Thymus (tissue), 11 donors: ENCODE measurements around the gene OPCML. TPM values are rescaled to one million over a fixed set of nuclear protein-coding genes. Genes with fewer than 3 reads are reported as not detected.

Experiments
- DNase-seq, 9 donors: peaks; one replicate each; pipeline ENCODE4 v3.0.0-alpha.2; 2013; ENCODE audit warnings: low spot score in 9 of 9, low read depth in 6 of 9, missing footprints in 1 of 9
- H3K27ac ChIP-seq, 2 donors: one replicate each; pipeline ENCODE4 v1.5.1; 2013; ENCODE audit warnings: control low read depth in 1 of 2, low read depth in 1 of 2, low read length in 1 of 2, mild to moderate bottlenecking in 1 of 2, moderate library complexity in 1 of 2
- H3K27me3 ChIP-seq, 2 donors: one replicate each; pipeline ENCODE4 v1.5.1; 2013; ENCODE audit warnings: low read length in 1 of 2; ENCODE audit not compliant: control insufficient read depth in 2 of 2, insufficient read depth in 1 of 2
- H3K36me3 ChIP-seq, 2 donors: one replicate each; pipeline ENCODE4 v1.5.1; 2013; ENCODE audit warnings: low read length in 1 of 2, mild to moderate bottlenecking in 1 of 2, moderate library complexity in 1 of 2; ENCODE audit not compliant: control insufficient read depth in 2 of 2, insufficient read depth in 2 of 2
- H3K4me1 ChIP-seq, 2 donors: one replicate each; pipeline ENCODE4 v1.5.1; 2013; ENCODE audit warnings: low read length in 2 of 2; ENCODE audit not compliant: control insufficient read depth in 2 of 2, insufficient read depth in 2 of 2
- H3K4me3 ChIP-seq, 2 donors: one replicate each; pipeline ENCODE4 v1.5.1; 2013; ENCODE audit warnings: low read length in 2 of 2, control low read depth in 1 of 2, mild to moderate bottlenecking in 1 of 2
- H3K9me3 ChIP-seq, 2 donors: one replicate each; pipeline ENCODE4 v1.5.1; 2013; ENCODE audit warnings: low read length in 1 of 2, mild to moderate bottlenecking in 1 of 2; ENCODE audit not compliant: control insufficient read depth in 2 of 2, insufficient read depth in 1 of 2
- WGBS: extraction: QIAGEN DNeasy Blood & Tissue Kit; methylation state at CpG from one replicate; pipeline ENCODE4 v1.1.7; 2013; 5-methylcytosine and 5-hydroxymethylcytosine counted together
- polyA plus RNA-seq: library from polyadenylated mRNA; stranded (reverse); fragments of 200-250 nt; gene quantifications from one replicate; pipeline ENCODE4 v1.2.3, GENCODE V29; 2013
- total RNA-seq: library from RNA; stranded (reverse); fragments of 120-200 nt; gene quantifications from one replicate; pipeline ENCODE4 v1.2.4, GENCODE V29; 2013
- donor health status: healthy.

OPCML gene
- total and polyA plus RNA-seq, 2 donors, result 0.07 to 0.09 TPM

- Histone ChIP-seq H3K27ac (no peak overlapping the region), H3K27me3 (no peaks in the 10 kb centered on the region)
- 78% methylated on average over 11 of the region's 11 CpGs for WGBS
These were observed 482.9 kb downstream of the OPCML start for GRCh38 chr11:133049244-133050019.

GRCh38 chr11:133048270-133048669 lies 484.0 kb downstream of the OPCML start:
- no peaks in the 10 kb centered on the region for H3K36me3 ChIP-seq
- WGBS, result 94% methylated on average over 8 of the region's 8 CpGs
- H3K27ac ChIP-seq, result no peak overlapping the region
- no peaks in the 10 kb centered on the region for H3K9me3 ChIP-seq
- H3K27me3 ChIP-seq, result no peaks in the 10 kb centered on the region
- no peak overlapping the region for H3K4me3 ChIP-seq
- H3K4me1 ChIP-seq, result no peaks in the 10 kb centered on the region
- DNase-seq, result no peak

More at GRCh38 chr11:133049244-133050019, 482.9 kb downstream of the OPCML start:
- Histone ChIP-seq H3K9me3 (no peaks in the 10 kb centered on the region), H3K4me1 (no peaks in the 10 kb centered on the region), H3K4me3 (no peak overlapping the region), H3K36me3 (no peaks in the 10 kb centered on the region)
- no peak for DNase-seq

GRCh38 chr11:133047771-133048115 lies 484.6 kb downstream of the OPCML start:
- Histone ChIP-seq H3K27ac (no peak overlapping the region), H3K4me1 (no peaks in the 10 kb centered on the region), H3K27me3 (no peaks in the 10 kb centered on the region), H3K36me3 (no peaks in the 10 kb centered on the region), H3K4me3 (no peak overlapping the region), H3K9me3 (no peaks in the 10 kb centered on the region)
- DNase-seq, result no peak
- WGBS, result 76% methylated on average over 5 of the region's 5 CpGs

- H3K27me3 ChIP-seq, result no peaks in the 10 kb centered on the region
- H3K4me1 ChIP-seq, result no peaks in the 10 kb centered on the region
- no peak overlapping the region for H3K27ac ChIP-seq
- no peak for DNase-seq
- H3K36me3 ChIP-seq, result no peaks in the 10 kb centered on the region
- H3K9me3 ChIP-seq, result no peaks in the 10 kb centered on the region
- WGBS, result 73% methylated on average over 15 of the region's 15 CpGs
- H3K4me3 ChIP-seq, result no peak overlapping the region
These were observed 485.1 kb downstream of the OPCML start for GRCh38 chr11:133047036-133047770.

- H3K4me3 ChIP-seq, result no peak overlapping the region
- H3K4me1 ChIP-seq, result no peaks in the 10 kb centered on the region
- H3K27me3 ChIP-seq, result no peaks in the 10 kb centered on the region
- H3K36me3 ChIP-seq, result no peaks in the 10 kb centered on the region
- no peaks in the 10 kb centered on the region for H3K9me3 ChIP-seq
- DNase-seq, result no peak
- 87% methylated on average over 7 of the region's 7 CpGs for WGBS
- H3K27ac ChIP-seq, result no peak overlapping the region
These were observed 486.0 kb downstream of the OPCML start for GRCh38 chr11:133046252-133046651.

- no peaks in the 10 kb centered on the region for H3K27me3 ChIP-seq
- H3K9me3 ChIP-seq, result no peaks in the 10 kb centered on the region
- no peaks in the 10 kb centered on the region for H3K36me3 ChIP-seq
- WGBS, result 83% methylated on average over 29 of the region's 29 CpGs
- no peaks in the 10 kb centered on the region for H3K4me1 ChIP-seq
- H3K27ac ChIP-seq, result no peak overlapping the region
- H3K4me3 ChIP-seq, result no peak overlapping the region
- no peak for DNase-seq
These were observed 490.1 kb downstream of the OPCML start for GRCh38 chr11:133041928-133042882.

GRCh38 chr11:133041181-133041580 lies 491.1 kb downstream of the OPCML start:
- Histone ChIP-seq H3K27me3 (no peaks in the 10 kb centered on the region), H3K9me3 (no peaks in the 10 kb centered on the region), H3K4me1 (no peaks in the 10 kb centered on the region), H3K27ac (no peak overlapping the region), H3K36me3 (no peaks in the 10 kb centered on the region), H3K4me3 (no peak overlapping the region)
- no peak for DNase-seq
- WGBS, result 79% methylated on average over 4 of the region's 4 CpGs

GRCh38 chr11:133040289-133040900 lies 491.9 kb downstream of the OPCML start:
- Histone ChIP-seq H3K4me1 (no peaks in the 10 kb centered on the region), H3K9me3 (no peaks in the 10 kb centered on the region), H3K36me3 (no peaks in the 10 kb centered on the region), H3K27ac (no peak overlapping the region), H3K4me3 (no peak overlapping the region), H3K27me3 (no peaks in the 10 kb centered on the region)
- 51% methylated on average over 8 of the region's 8 CpGs for WGBS
- no peak for DNase-seq
